NCI-H1694 treated with DMSO at 0.1 percent for 48 hours (cell line): ENCODE data around the gene BFSP1.

Experiments used
- DNase-seq: peaks from one replicate; lab custom pipeline; 2025; lab: John Stamatoyannopoulos, UW

Gene BFSP1

DNA sequence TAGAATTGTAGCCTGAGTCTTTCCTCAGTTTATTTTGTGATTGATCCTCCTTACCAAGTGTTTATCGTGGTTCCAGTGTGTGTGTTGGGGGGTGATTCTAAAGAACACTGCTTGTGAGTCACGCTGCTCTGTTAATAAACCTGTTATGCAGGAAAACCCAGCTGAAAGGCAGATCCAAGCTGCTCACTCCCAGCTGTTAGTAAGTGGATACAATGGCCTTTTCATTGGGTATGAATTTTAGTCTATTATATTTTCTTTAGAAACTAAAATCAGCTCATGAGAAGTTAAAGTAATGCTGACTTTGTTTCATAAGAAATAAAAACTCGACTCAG lies 26.5 kb upstream of the BFSP1 start:
- DNase-seq: peak; percentile 26

DNA sequence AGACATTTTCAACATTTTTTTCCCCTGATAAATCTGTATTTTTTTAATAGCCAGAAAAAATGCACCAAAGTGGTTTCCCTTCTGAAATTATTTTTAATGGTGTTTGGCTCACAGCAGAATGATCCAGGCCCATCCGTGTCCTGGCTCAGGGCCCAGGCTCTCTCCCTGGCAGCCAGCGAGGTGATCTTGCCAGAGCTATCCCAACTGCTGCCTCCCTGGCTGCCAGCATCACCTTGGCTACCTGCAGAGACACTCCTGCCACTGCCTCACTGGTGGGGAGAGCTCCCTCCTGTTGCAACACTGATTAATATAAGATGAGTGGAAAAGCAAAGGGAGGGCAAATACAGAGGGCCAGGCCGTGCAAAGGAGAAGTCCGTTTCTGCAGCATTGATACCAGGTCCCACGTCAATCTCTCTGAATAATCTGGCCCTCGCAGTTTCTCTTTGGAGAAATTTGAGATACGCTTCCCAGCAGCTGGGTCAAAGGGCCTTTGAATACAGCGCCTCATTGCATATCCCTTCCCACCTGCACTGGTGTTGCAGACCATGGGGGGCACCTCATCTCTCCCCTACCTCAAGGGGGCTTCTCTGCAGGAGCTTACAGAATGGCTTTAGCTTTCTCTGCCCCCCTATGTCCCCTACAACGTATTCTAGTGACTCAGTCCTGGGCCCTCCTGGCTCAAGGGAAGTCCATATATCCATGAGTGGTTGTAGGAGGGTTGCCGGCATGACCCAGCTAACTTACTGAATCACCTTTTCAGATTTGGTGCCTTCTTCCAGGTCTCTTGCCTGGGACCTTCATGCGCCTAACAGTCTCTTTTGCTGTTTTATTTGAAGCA lies 25.9 kb upstream of the BFSP1 start:
- DNase-seq: peak; percentile 82

DNA sequence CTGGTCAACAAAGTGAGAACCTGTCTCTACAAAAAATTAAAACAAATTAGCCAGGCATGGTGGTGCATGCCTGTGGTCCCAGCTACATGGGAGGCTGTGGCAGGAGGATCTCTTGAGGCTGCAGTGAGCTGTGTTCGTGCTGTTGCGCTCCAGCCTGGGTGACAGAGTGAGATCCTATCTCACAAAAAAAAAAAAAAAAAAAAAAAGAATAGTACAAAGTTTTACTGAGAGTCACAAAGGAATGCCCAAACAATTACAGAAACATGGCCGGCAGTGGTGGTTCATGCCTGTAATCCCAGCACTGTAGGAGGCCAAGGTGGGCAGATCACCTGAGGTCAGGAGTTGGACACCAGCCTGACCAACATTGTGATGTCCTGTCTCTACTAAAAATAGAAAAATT lies 23.9 kb upstream of the BFSP1 start:
- no peak for DNase-seq

GRCh38 chr20:17549131-17549530 lies 18.0 kb upstream of the BFSP1 start:
- DNase-seq: no peak

GRCh38 chr20:17545127-17545526 lies 13.9 kb upstream of the BFSP1 start:
- DNase-seq: no peak

DNA sequence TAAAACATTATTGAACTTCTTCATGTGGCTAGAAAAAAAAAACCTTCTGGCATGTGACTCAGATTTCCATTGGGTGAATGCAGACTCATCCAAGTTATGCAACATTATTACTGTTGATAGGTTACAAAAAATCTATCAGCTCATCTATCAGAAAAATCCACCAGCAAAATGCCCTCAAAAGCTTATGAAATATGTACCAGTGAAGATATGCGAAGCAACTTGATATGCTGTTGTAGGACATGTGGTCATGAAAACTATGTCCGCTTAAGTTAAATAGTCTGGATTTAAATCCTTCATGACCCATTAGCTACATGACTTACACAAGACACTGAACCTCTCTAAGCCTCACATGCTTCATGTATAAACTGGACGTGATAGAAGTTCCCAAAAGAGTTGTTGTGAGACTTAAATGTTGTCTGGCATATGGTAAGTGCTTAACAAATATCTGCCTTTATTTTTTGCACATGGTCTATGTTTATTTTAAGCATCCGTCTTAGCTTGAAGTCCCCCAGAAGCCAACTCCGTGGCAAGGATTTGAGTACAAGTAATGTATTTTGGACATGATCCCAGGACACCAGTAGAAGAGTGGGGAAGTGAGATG lies 12.5 kb upstream of the BFSP1 start:
- no peak for DNase-seq

GRCh38 chr20:17542993-17543412 lies 11.8 kb upstream of the BFSP1 start:
- DNase-seq: no peak

GRCh38 chr20:17542481-17542880 lies 11.3 kb upstream of the BFSP1 start:
- DNase-seq: no peak

DNA sequence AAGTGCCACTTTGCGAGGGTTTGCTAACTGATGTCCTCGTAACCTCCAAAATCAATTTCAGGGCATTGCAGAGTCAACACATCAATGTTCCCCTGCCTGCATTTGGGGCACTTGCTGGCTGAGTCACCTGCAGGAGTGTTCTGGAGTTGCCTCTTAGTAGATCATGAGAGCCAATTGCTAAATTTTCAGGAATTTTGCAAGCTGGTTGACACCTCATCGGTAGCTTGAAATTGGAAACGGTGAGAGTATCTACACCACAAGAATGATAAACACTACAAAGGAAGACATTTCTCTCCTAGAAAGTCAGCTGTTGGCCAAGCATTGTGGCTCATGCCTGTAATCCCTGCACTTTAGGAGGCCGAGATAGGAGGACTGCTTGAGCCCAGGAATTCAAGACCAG lies 10.8 kb upstream of the BFSP1 start:
- DNase-seq: no peak

GRCh38 chr20:17541596-17541995 lies 10.4 kb upstream of the BFSP1 start:
- no peak for DNase-seq

GRCh38 chr20:17538517-17539170 lies 7.5 kb upstream of the BFSP1 start:
- no peak for DNase-seq

DNA sequence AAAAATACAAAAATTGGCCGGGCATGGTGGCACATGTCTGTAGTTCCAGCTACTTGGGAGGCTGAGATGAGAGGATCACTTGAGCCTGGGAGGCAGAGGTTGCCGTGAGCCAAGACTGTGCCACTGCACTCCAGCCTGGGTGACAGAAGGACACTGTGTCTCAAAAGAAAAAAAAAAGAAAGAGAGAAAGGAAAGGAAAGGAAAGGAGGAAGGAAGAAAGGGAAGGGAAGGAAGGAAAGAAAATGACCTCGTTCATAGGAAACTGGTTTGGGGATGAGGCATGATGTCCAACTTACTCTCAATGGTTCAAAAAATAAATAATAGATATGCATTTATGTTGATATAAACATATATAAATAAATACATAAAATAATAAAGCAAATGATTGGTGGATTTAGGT lies 6.8 kb upstream of the BFSP1 start:
- DNase-seq: no peak

GRCh38 chr20:17536944-17537444 lies 5.8 kb upstream of the BFSP1 start:
- peak; percentile 81 for DNase-seq

- no peak for DNase-seq
Measured at GRCh38 chr20:17534077-17534476, 2.9 kb upstream of the BFSP1 start.

- no peak for DNase-seq
Measured at GRCh38 chr20:17533396-17533795, 2.2 kb upstream of the BFSP1 start.

DNA sequence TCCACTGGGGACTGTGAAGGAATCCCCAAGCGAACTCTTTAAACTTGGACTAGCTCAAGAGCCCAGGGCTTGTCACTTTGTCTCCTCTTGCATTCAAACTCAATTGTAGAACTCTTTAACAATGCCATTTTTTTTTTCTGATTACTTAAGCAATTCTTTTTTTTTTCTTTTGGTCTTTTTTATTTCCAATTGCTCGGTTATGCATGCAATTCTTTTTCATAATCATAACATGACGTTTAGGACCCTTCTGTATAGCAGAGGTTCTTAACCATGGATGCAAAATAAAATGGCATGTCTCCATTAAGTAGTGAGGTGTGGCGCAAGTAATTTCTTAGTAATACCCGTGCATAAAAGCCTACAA lies 466 bp upstream of the BFSP1 start:
- DNase-seq: no peak

DNA sequence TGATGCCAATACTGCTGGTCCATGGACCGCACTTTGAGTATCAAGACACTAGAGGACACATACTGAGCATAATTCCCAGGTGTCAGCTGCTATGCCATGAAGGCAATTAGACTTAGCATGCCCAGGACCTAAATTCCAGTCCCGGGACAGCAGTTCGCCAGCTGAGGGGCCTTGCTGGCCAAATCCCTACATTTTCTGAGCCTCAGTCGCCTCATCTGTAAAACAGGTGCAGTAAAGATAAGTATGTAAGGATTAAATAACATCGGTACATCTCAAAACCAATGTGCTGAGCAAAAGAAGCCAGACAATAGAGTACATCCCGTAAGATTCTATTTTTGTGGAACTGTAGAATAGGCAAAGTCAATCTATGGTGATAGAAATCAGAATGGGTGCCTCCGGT lies 1.0 kb downstream of the BFSP1 start:
- no peak for DNase-seq

GRCh38 chr20:17529586-17529985 lies 1.6 kb downstream of the BFSP1 start:
- no peak for DNase-seq

DNA sequence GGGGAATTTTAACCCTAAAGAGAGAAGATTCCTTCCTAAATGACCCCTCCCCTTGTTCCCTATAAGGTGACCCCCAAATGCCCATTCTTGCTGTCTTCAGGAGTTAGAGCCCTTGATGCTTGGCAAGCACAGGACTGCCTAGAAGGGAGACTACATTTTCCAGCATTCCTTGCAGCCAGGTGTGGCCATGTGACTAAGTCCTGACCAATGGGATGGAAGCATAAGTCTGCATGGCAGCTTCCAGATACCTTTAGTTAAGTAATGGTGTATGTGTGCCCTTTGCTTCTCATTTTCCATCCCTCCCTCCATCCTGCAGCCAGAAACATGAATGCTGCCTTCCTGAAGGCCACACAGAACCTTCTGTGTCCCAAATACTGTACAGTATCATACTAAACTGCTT lies 5.5 kb downstream of the BFSP1 start:
- no peak for DNase-seq

- DNase-seq: no peak
Measured at GRCh38 chr20:17525132-17525531, 6.0 kb downstream of the BFSP1 start.

DNA sequence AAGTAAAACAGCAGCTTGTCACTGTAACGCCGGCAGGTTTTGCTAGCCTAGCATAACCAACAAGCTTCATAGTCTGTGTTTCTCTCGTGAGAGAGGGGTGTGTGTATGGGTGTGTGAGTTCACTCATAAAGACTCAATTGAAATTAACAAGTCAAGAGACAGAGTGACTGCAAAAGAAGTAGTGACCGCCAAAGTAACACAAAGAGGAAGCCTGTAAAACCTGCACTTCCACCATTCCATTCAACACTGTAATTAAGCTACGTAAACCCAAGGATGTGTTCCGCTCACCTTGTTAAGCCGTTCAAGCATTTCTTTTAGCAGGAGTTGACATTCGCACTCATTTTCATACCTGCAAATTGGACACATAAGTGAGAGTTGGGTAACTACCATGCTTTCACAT lies 6.6 kb downstream of the BFSP1 start:
- DNase-seq: no peak

GRCh38 chr20:17523326-17523725 lies 7.9 kb downstream of the BFSP1 start:
- no peak for DNase-seq

GRCh38 chr20:17522528-17522927 lies 8.7 kb downstream of the BFSP1 start:
- no peak for DNase-seq
